PC-3 (cell line): ENCODE data around the gene ZNF423. TPM values are rescaled to one million over a fixed set of nuclear protein-coding genes. Genes with fewer than 3 reads are reported as not detected.

Experiments used
- ATAC-seq: fragments of 200-7000 bp; cut with Tn5 transposase; 2 replicates; pipeline ENCODE4 v1.9.1; 2020; ENCODE audit warnings: mild to moderate bottlenecking, moderate library complexity
- BruUV-seq: library from RNA; stranded (reverse); fragments of 400-500 nt; replicated peaks from 2 replicates; lab custom pipeline; 2021; lab: Mats Ljungman, UMichigan
- CTCF ChIA-PET: fragments of 300-600 bp; sonication (Branson Sonifier 250); formaldehyde crosslinking; loops from one replicate; lab custom pipeline; 2022; ENCODE audit warnings: antibody characterized with exemption; lab: Charles Lee
- POLR2A ChIA-PET: fragments of 300-600 bp; sonication (Branson Sonifier 250); formaldehyde crosslinking; loops from one replicate; lab custom pipeline; 2022; ENCODE audit warnings: antibody characterized with exemption; ENCODE audit not compliant: unreplicated experiment; lab: Charles Lee
- DNase-seq: peaks from one replicate; pipeline ENCODE4 v3.0.0-alpha.2; 2015
- H2AFZ ChIP-seq: fragments of 300-600 bp; sonication (generic); 2 replicates; pipeline ENCODE4 v1.6.0; 2016; ENCODE audit warnings: antibody characterized with exemption, low read length
- H3F3A ChIP-seq: fragments of 300-600 bp; sonication (generic); one replicate; pipeline ENCODE4 v1.6.0; 2017; ENCODE audit warnings: antibody characterized with exemption, low read length, control low read depth, mild to moderate bottlenecking; ENCODE audit not compliant: unreplicated experiment
- H3K27ac ChIP-seq: fragments of 300-600 bp; sonication (generic); 2 replicates; pipeline ENCODE4 v1.5.1; 2016; ENCODE audit warnings: mild to moderate bottlenecking, low read length
- H3K27me3 ChIP-seq: fragments of 300-600 bp; sonication (generic); 2 replicates; pipeline ENCODE4 v1.6.1; 2016; ENCODE audit warnings: low read length, mixed read lengths
- H3K36me3 ChIP-seq: fragments of 300-600 bp; sonication (generic); 2 replicates; pipeline ENCODE4 v1.6.1; 2016; ENCODE audit warnings: low read depth, mixed run types, low read length, mixed read lengths
- H3K4me1 ChIP-seq: fragments of 300-600 bp; sonication (generic); 2 replicates; pipeline ENCODE4 v1.5.1; 2016; ENCODE audit warnings: low read length; ENCODE audit not compliant: insufficient read depth
- H3K4me2 ChIP-seq: fragments of 300-600 bp; sonication (generic); 2 replicates; pipeline ENCODE4 v1.6.0; 2016; ENCODE audit warnings: low read length
- H3K4me3 ChIP-seq: fragments of 300-600 bp; sonication (generic); 2 replicates; pipeline ENCODE4 v1.5.1; 2016; ENCODE audit warnings: mild to moderate bottlenecking, low read length, mixed read lengths
- H3K79me2 ChIP-seq: fragments of 300-600 bp; sonication (generic); 2 replicates; pipeline ENCODE4 v1.6.1; 2017; ENCODE audit warnings: low read length, mixed read lengths
- H3K9ac ChIP-seq: fragments of 300-600 bp; sonication (generic); 2 replicates; pipeline ENCODE4 v1.6.0; 2016; ENCODE audit warnings: mild to moderate bottlenecking, low read length
- H3K9me2 ChIP-seq: fragments of 300-600 bp; sonication (generic); replicated peaks from 2 replicates; pipeline ENCODE4 v1.6.1; 2016; ENCODE audit warnings: mixed run types, low read length, mixed read lengths
- H3K9me3 ChIP-seq: fragments of 300-600 bp; sonication (generic); 2 replicates; pipeline ENCODE4 v1.6.1; 2016; ENCODE audit warnings: low read length, mixed read lengths
- H4K20me1 ChIP-seq: fragments of 300-600 bp; sonication (generic); 2 replicates; pipeline ENCODE4 v1.6.1; 2016; ENCODE audit warnings: low read length, mixed read lengths
- EZH2 ChIP-seq: fragments of 300-600 bp; sonication (generic); IDR thresholded peaks from one replicate; pipeline ENCODE4 v1.6.1; 2017; ENCODE audit warnings: antibody characterized with exemption, mild to moderate bottlenecking, low read length; ENCODE audit not compliant: unreplicated experiment
- EZH2phosphoT487 ChIP-seq: fragments of 300-600 bp; sonication (generic); IDR thresholded peaks from 2 replicates; pipeline ENCODE4 v1.6.1; 2018; ENCODE audit warnings: mild to moderate bottlenecking, antibody characterized with exemption, low read length, borderline replicate concordance
- intact Hi-C: fragments of 100-400 bp; cut with micrococcal nuclease; formaldehyde crosslinking; loops from 2 replicates; pipeline ENCODE4 v1.9.0; 2023
- total RNA-seq: library from RNA; depleted of rRNA; stranded (reverse); fragments of >200 nt; gene quantifications from 2 replicates; pipeline ENCODE4 v1.2.3, GENCODE V29; 2014
- TF ChIP-seq, protein P1 (sequence below): fragments of 300-600 bp; sonication (generic); conservative IDR thresholded peaks from 2 replicates; pipeline ENCODE4 v1.5.1; 2017; ENCODE audit warnings: antibody characterized with exemption, low read depth, mild to moderate bottlenecking, low read length

The ZNF423 gene
- total RNA-seq, 1 experiment from 2014 or later = not detected

DNA sequence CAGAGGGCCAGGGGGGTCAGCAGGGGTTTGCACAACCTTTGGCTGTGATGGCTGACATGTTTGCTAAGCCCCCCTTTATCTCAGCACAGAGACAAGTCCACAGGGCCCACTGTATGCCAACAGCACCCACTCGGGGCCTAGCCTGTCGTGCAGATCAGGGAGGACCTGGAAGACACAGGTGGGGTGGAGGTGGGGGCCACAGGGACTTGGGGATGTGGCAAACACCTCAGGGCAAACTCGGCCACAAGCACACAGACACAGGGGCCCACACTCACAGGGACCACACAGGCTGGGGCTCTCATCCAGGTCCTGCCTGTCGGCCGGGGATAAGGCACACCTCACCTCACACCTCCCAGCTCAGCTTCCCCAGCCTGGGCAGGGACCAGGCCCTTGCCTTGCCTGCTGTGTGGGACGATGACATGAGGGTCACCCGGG is 394.4 kb downstream of the ZNF423 start:
- H3K9ac ChIP-seq = no peak overlapping the region
- ATAC-seq (no peak), DNase-seq (no peak)
- no peak overlapping the region for H2AFZ ChIP-seq
- BruUV-seq = no TSS peak
- H3K4me3 ChIP-seq = no peak overlapping the region
- H3K9me2 ChIP-seq = no peaks in the 10 kb centered on the region
- no peak overlapping the region for H3K27ac ChIP-seq
- H3K4me2 ChIP-seq = no peak overlapping the region
- no peaks in the 10 kb centered on the region for H3K9me3 ChIP-seq
- H3K4me1 ChIP-seq = no peaks in the 10 kb centered on the region
- TF ChIP-seq, protein P1, sequence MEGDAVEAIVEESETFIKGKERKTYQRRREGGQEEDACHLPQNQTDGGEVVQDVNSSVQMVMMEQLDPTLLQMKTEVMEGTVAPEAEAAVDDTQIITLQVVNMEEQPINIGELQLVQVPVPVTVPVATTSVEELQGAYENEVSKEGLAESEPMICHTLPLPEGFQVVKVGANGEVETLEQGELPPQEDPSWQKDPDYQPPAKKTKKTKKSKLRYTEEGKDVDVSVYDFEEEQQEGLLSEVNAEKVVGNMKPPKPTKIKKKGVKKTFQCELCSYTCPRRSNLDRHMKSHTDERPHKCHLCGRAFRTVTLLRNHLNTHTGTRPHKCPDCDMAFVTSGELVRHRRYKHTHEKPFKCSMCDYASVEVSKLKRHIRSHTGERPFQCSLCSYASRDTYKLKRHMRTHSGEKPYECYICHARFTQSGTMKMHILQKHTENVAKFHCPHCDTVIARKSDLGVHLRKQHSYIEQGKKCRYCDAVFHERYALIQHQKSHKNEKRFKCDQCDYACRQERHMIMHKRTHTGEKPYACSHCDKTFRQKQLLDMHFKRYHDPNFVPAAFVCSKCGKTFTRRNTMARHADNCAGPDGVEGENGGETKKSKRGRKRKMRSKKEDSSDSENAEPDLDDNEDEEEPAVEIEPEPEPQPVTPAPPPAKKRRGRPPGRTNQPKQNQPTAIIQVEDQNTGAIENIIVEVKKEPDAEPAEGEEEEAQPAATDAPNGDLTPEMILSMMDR = no peak
- TF ChIP-seq EZH2 (no peak), EZH2phosphoT487 (no peak)
- H3F3A ChIP-seq = no peaks in the 10 kb centered on the region
- no peaks in the 10 kb centered on the region for H4K20me1 ChIP-seq
- H3K79me2 ChIP-seq = no peaks in the 10 kb centered on the region
- ChIA-PET POLR2A (no interaction called here), CTCF (no interaction called here)
- intact Hi-C loops = no loop called here
- 0 out of 2 replicates have a peak, but pooled peaks cover 3% of the 10 kb centered on the region for H3K27me3 ChIP-seq
- no peaks in the 10 kb centered on the region for H3K36me3 ChIP-seq

DNA sequence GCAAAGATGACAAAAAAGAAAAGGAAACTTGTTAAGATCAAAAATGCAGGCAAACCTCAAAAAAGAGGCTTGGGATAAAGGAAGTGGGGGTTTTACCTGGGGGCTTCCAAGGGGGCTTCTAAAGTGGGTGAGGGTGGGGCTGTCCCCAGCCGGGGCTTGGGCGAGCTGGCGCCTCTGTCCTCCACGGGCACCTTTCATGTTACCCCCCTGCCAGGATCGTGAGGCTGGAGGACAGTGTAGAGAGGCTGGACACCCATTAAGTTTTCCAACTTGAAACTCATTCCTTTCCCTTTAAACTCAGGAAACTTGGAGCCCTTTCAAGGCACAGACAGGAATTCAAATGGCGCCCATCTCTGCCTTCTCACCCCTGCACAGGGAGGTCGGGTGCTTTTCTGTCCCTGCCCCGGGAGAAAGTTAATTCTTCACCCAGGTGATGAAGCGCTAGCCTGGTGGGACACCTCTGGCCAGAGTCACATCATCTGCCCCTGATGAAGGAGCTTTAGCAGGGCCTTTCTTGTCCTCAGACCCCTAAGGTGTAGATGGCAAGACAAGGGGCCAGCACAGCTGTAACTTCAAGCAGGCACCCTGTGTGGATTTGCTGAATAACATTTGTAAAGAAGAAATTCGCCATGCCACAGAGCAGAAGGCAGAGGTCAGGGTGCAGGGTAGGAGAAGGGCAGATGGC is 395.0 kb downstream of the ZNF423 start:
- no peak for TF ChIP-seq EZH2phosphoT487
- TF ChIP-seq, protein P1 = no peak
- no peak for TF ChIP-seq EZH2
- no peak for ATAC-seq
- Histone ChIP-seq H2AFZ (no peak overlapping the region), H3K79me2 (no peaks in the 10 kb centered on the region), H3K27me3 (0 out of 2 replicates have a peak, but pooled peaks cover 1% of the 10 kb centered on the region), H3K9me2 (no peaks in the 10 kb centered on the region), H3K4me3 (no peak overlapping the region), H3K4me1 (no peaks in the 10 kb centered on the region), H3K4me2 (no peak overlapping the region), H4K20me1 (no peaks in the 10 kb centered on the region), H3K27ac (no peak overlapping the region), H3K36me3 (no peaks in the 10 kb centered on the region), H3K9ac (no peak overlapping the region), H3F3A (no peaks in the 10 kb centered on the region), H3K9me3 (no peaks in the 10 kb centered on the region)
- CTCF ChIA-PET = no interaction called here
- intact Hi-C loops = no loop called here
- no TSS peak for BruUV-seq
- no peak for DNase-seq
- POLR2A ChIA-PET = no interaction called here

DNA sequence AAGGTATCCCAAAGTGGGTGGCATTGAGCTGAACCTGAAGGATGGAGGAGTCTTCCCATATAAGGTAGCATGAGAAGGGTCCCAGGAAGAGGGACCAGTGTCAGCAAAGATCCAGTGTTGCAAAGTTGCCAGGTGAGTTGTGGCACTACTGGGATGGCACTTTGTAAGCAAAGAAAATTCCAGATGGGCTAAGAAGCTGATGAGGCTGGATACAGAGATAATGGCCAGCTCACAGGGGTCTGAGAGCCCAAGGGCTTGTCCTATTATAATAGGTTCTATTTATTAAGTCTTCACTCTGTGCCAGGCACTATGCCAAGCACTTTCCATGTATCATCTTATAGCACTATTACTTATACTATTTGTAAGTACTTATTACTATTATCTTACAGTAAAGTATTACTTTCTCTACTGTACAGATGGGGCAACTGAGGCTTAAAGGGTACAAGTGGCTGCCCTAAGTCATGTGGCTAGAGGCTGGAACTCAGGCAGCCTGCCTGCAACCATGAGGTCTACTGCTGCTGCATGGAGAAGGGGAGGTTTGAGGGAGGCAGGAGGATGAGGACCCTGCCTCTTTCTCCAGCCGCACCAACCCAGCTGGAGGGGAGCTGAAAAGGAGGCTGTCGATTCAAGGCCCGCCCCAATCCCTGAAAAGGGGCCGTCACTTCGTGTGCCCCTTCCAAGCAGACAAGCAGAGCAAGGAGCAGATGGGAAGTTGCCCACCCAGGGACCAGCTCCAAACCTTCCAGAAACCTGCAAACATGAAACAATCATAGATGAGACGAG is 395.8 kb downstream of the ZNF423 start:
- H3K9ac ChIP-seq = no peak overlapping the region
- no peak overlapping the region for H3K4me2 ChIP-seq
- no TSS peak for BruUV-seq
- H3K9me3 ChIP-seq = no peaks in the 10 kb centered on the region
- no peaks in the 10 kb centered on the region for H3K36me3 ChIP-seq
- H4K20me1 ChIP-seq = no peaks in the 10 kb centered on the region
- ChIA-PET CTCF (no interaction called here), POLR2A (no interaction called here)
- no peak overlapping the region for H2AFZ ChIP-seq
- DNase-seq (no peak), ATAC-seq (no peak)
- H3K9me2 ChIP-seq = no peaks in the 10 kb centered on the region
- TF ChIP-seq, protein P1 = no peak
- TF ChIP-seq EZH2 = no peak
- TF ChIP-seq EZH2phosphoT487 = no peak
- H3F3A ChIP-seq = no peaks in the 10 kb centered on the region
- H3K4me1 ChIP-seq = no peaks in the 10 kb centered on the region
- H3K79me2 ChIP-seq = no peaks in the 10 kb centered on the region
- H3K27ac ChIP-seq = no peak overlapping the region
- intact Hi-C loops = no loop called here
- H3K27me3 ChIP-seq = no peaks in the 10 kb centered on the region
- no peak overlapping the region for H3K4me3 ChIP-seq
